GM21825 (cell line): ENCODE results near the gene ASCC1.

Source experiments
- ATAC-seq: cut with Tn5 transposase; IDR thresholded peaks from one replicate; pipeline ENCODE4 v1.9.1; 2021; ENCODE audit warnings: mild to moderate bottlenecking, moderate library complexity; ENCODE audit not compliant: unreplicated experiment

ASCC1 gene

GRCh38 chr10:72215611-72216549, at the start of gene ASCC1, which contains the start of gene ANAPC16:
TSS of gene ASCC1 (minus strand) at chr10:72216276. CDS start at chr10:72213298, 2,978 bp downstream.
TSS of gene ANAPC16 (plus strand) at chr10:72216012. CDS start at chr10:72223915, 7,903 bp downstream.
- ATAC-seq: peak; percentile 80

- no peak for ATAC-seq
Measured at GRCh38 chr10:72265508-72265907, 49.4 kb upstream of the ASCC1 start.

GRCh38 chr10:72264536-72264935, 48.5 kb upstream of the ASCC1 start:
- no peak for ATAC-seq

- ATAC-seq: no peak
Measured at GRCh38 chr10:72263613-72264241, 47.7 kb upstream of the ASCC1 start.

GRCh38 chr10:72261784-72262404, 45.8 kb upstream of the ASCC1 start:
- ATAC-seq: peak; percentile 10

GRCh38 chr10:72260976-72261783, 45.1 kb upstream of the ASCC1 start:
- peak; percentile 39 for ATAC-seq

- ATAC-seq: peak; percentile 49
Measured at GRCh38 chr10:72260239-72260975, 44.3 kb upstream of the ASCC1 start.

GRCh38 chr10:72259491-72260238, 43.6 kb upstream of the ASCC1 start:
- no peak for ATAC-seq

- ATAC-seq: no peak
Measured at GRCh38 chr10:72258617-72259016, 42.5 kb upstream of the ASCC1 start.

- ATAC-seq: no peak
Measured at GRCh38 chr10:72257051-72257892, 41.2 kb upstream of the ASCC1 start.

- no peak for ATAC-seq
Measured at GRCh38 chr10:72255977-72256729, 40.1 kb upstream of the ASCC1 start.

- no peak for ATAC-seq
Measured at GRCh38 chr10:72254813-72255568, 38.9 kb upstream of the ASCC1 start.

GRCh38 chr10:72253578-72253977, 37.5 kb upstream of the ASCC1 start:
- ATAC-seq: no peak

- ATAC-seq: no peak
Measured at GRCh38 chr10:72252972-72253371, 36.9 kb upstream of the ASCC1 start.

GRCh38 chr10:72251635-72252034, 35.6 kb upstream of the ASCC1 start:
- no peak for ATAC-seq

- no peak for ATAC-seq
Measured at GRCh38 chr10:72250666-72251065, 34.6 kb upstream of the ASCC1 start.
